GM18508 (cell line): ENCODE results near the gene STK39.

Source experiments
- ATAC-seq: cut with Tn5 transposase; IDR thresholded peaks from one replicate; pipeline ENCODE4 v1.9.1; 2021; ENCODE audit warnings: moderate number of reproducible peaks; ENCODE audit not compliant: insufficient read depth, unreplicated experiment

The STK39 gene

DNA sequence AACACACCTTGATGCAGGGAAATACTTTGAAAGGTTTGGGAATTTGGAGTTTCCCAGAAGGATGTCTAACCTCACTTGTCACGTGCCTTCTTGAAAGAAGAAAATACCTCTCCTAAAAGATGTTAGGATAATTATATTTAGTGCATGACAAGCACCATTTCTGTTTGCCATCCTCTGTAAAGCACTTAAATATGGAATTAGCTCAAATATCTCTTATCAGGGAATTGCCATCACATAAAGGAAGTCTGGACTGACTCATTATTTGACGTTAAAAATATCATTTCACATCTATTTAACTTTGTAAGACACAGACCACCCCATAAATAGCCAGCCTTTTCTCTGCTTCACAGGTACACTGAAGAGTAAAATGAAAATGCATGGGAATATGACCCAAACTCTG is 140.1 kb downstream of the STK39 start:
- no peak for ATAC-seq

DNA sequence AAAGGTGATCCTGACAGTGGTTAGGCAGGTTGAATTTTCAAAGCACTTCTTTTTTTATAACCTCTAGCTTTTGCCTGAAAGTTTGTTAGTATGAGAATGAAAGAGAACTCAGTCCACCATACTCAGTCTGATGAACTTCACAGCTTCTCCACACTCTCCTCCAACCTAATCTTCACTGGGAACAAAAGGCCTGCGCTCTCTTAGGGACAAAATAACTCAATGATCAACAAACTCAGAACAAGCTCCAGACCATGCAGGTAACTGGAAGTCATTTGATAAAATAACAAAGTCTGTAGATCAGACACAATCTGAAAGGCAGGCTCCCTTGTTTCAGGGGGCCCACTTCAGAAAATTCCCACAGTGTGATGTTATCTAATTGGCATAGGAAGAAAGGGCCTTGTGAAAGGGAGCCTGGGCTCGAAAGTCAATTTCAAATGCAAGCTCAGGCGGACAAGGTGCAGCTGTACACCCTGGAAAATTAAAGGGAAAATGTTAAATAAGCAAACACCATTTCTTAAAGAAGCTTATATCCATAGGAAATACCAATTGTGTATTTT is 142.2 kb downstream of the STK39 start:
- no peak for ATAC-seq

DNA sequence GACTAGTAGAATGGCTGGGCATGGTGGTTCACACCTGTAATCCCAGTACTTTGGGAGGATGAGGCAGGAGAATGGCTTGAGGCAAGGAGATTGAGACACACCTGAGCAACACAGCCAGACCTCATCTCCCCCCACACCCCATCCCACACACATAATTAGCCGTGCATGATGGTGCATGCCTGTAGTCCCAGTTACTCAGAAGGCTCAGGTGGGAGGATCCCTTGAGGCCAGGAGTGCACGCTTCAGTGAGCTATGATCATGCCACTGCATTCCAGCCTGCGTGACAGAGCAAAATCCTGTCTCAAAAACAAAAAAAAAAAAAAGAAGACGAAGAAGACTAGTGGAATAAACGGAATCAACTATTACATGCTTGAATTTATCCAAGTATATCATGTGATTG is 150.0 kb downstream of the STK39 start:
- ATAC-seq, result no peak

DNA sequence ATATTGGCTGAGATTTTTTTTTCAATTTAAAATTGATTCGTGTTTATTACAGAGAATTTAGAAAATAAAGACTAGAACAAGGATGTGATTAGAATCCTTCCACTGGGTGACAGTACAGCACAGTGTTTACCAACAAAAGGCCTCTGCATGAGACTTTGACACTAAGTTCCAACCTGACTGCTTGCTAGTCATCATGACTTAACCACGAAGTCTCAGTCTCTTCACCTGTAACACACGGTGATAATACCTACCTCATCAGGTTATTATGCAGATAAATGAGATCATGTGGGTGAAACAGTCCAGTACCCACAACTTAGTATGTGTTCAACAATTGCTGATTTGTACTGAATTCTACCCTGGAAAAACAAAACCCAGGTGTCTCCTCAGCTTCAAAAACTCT is 151.2 kb downstream of the STK39 start:
- no peak for ATAC-seq

DNA sequence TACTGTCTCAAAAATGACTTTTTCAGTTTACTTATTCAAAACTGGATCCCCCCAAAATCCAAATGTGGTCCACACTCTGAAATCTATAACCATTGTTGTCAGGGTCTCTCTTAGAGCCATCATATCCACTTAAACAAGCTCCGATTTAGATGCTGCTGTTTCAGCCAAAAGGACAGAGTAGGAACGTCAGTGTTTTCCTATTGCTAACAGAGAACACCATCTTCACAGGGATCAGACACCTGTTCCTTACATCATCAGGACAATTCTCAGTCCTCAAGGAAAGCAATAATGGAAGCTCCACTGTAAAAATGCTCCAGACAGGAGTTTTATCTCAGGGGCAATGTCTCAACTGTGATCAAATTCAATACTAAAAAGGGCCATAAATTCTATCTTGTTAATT is 155.4 kb downstream of the STK39 start:
- no peak for ATAC-seq

DNA sequence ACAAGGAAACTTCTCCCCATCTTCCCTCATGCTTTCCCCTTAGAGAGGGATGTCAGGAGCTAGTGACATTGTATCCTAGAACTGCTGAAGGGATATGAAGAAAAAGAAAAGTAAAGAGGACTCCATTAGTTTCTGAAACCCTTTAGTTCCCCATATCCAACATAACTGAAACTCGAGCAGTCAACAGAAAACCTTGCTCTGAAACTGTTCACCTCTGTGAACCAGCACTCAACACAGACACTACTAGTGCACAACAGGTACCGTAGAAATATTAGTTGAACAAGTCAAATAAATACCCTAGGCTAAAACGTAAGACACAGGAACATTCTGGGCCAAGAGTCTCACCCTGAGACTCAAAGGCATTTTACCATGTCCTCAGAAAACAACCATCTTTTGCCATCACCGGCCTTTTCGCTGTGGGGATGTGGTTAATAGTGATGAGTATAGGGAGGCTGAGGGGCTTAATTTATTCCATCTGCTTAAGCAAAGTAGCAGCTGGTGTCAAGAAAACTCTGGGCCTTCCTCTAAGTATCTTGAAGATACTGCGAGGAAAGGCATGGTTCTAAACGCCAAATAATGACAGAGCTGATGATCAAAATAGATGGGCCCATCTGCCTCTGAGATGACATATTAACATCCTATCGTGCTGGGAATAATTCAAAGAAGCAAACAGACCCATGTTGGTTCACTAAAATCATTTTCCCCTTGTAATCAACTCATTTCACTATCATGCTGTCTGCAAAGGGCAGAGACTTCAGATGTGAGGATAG is 156.8 kb downstream of the STK39 start:
- peak; percentile 88 for ATAC-seq

DNA sequence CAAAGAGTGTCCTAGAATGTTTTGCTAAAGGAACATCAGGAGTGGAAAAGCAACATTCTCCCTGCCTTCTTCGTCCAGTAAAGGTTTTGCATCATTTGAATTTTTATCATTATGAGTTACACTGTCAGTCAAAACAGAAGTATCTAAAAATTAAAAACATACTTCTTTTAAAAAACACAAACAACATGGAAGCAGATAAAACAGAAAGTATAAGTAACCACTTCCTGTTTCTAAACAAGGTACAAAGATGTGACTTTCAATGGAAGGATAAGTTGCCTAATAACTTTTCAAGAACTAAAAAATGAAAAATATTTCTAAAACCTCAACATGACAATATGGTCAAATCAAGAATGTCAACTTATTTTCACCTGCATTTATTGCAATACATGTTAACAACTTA is 158.2 kb downstream of the STK39 start:
- no peak for ATAC-seq

DNA sequence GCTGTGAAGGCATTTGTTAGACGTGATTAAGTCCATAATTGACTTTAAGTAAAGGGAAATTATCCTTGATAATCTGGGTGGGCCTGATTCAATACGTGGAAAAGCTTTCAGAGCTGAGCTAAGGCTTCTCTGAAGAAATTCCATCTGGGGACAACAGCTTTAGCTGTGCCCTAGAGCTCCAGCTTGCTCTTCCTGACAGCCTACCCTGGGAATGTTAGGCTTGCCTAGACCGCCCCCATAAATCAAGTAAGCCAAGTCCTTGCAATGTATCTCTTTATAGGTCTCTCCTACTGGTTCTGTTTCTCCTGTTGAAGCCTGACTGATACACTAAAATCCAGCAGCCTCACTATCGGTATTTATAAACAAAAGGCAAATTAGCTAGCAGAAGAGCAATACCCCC is 160.0 kb downstream of the STK39 start:
- no peak for ATAC-seq

DNA sequence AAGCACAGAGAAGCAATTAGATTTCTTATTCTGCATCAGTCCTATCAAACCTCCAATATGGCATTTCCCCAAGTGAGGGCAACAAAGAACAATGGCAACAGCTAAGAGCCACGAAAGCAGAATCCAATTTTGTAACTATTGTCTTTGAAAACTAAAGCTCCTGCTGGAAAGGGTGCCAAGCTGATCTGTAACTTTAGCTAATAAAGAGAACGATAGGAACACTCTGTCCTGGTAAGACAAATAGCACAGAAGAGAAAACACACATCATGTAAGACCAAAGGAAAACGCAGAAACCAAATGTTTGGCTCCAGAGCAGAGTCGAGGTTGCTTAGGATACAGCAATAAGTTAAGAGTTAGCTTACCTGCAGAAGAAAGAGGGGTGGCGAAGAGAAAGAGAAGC is 160.5 kb downstream of the STK39 start:
- ATAC-seq, result no peak

DNA sequence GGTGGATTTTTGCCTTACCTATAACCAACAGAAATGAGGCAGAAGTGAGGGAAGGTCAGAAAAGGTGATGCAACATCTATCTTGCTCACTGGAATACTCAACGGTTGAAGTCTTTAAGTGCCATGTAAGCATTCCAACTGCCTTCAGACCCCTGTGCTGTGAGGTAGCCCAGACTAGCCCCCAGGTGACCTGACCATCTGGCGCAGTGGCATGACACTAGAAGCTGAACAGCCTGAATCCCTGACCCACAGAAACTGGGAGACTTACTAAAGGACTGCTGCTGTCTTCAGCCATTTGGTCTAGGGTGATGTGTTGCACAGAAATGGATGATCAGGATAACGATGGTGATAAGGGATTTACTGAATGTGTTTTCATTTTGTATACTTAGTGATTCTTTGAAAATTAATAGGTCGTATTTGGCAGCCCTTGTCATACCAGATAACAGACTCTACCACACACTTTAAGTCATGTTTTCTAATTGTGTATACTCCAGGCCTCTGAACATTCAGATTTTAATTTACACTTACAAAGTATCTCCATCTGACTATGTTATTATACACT is 161.5 kb downstream of the STK39 start:
- ATAC-seq, result no peak

DNA sequence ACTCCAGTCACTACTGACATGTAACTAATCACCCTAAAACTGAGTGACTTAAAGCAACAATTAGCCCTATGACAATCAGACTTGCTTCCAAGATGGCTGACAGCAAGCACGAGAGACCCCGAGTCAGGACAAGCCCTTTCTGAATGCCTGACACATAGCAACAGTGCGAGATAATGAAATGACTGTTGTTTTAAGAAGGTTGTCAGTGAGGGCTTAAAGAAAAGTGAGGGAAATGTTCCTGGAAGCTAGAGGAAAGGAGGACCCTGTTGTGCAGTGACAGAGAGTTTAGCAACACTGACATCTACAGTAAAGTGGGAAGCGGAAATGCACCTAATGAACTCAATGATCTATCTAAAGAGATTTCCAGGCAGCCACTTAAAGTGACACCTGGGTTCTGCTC is 163.1 kb downstream of the STK39 start:
- ATAC-seq, result no peak

DNA sequence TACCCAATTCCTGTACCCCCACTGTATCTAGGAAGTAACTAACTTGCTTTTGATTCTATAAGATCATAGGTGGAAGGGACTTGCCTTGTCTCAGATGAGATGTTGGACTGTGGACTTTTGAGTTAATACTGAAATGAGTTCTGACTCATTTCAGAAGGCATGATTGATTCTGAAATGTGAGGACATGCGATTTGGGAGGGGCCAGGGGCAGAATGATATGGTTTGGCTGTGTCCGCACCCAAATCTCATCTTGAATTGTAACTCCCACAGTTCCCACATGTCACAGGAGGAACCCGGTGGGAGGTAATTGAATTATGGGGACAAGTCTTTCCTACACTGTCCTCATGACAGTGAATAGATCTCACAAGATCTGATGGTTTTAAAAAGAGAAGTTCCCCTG is 165.9 kb downstream of the STK39 start:
- ATAC-seq, result peak; percentile 84

DNA sequence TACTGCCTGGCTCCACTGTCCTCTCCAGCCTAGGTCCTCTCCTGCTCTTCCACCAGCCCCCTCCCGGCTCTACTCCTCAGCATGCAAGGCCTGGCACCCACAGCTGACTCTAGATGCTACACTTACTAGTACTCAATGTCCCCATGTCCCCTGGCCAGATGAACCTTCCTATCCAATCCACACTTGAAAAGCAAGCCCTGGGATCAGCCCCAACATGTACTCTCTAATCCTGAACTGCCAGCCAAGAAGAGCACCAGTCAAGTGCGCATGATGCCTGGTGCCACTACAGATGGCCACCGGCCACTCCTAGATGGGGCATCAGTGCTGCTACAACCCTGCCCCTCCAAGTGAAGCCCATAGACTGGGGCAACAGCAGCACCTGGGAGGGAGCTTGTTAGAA is 168.2 kb downstream of the STK39 start:
- ATAC-seq, result no peak

DNA sequence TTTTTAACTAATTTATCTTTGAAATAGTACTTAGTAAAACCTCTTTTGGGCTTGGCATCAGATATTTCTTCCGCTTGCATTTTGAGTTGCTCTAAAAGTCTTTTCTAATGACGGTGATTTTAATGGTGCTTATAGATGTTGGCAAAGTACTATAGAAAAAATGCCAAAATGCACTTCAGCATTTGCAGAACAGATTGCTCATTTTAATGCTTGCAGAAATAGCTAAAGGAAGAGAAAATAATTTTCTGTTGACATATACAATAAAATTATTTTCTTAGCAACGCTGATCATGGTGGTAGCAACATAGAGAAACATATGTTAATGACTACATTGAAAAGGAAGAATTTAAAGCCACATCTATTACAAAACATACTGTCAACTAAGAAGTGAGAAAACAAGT is 170.7 kb downstream of the STK39 start:
- no peak for ATAC-seq

DNA sequence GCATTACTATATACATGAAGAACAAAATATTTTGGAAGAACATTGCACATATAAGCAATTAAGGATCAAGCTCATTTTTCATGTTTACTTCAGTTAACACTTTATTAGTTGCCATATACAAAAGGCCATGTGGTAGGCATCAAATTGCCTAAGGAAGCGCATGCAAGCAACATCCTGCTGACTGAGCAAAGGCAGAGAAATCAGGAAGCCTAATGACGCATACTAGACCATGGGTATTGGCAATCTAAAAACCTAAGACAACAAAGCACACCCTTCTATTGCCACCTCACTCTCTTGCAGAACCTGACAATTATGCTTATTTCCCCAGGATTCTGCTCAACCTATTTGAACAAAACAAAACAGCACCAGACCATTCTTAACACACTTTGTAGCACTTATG is 171.9 kb downstream of the STK39 start:
- no peak for ATAC-seq

DNA sequence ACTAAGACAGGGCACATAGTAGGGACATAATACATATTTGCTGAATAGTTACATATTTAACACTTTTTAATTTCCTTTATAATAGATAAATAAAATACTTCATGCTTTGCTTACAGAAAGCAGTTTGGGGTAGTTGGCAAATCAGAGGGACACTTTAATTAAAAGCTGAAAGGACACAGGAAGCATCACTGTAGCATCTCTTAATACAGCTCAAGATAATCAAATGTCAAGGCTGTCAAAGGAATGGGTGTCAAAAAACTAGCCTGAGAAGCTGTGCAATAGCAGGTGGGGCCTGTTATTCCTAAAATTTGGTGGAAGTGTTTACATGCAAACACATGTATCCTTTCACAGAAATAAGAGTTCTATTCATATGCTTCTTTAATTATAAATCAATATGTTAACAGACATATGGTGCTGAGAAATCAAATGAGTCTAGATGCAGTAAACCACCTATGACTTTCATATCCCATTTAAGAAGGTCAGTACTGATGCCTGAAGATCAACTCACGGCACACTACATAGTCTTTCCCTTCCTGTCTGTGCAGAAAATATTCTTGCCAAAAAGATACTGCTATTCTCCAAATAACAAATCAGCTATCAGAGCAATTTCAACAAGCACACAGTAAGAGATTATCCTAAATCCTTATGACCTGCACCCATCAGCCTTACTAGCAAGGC is 174.6 kb downstream of the STK39 start:
- ATAC-seq, result no peak

DNA sequence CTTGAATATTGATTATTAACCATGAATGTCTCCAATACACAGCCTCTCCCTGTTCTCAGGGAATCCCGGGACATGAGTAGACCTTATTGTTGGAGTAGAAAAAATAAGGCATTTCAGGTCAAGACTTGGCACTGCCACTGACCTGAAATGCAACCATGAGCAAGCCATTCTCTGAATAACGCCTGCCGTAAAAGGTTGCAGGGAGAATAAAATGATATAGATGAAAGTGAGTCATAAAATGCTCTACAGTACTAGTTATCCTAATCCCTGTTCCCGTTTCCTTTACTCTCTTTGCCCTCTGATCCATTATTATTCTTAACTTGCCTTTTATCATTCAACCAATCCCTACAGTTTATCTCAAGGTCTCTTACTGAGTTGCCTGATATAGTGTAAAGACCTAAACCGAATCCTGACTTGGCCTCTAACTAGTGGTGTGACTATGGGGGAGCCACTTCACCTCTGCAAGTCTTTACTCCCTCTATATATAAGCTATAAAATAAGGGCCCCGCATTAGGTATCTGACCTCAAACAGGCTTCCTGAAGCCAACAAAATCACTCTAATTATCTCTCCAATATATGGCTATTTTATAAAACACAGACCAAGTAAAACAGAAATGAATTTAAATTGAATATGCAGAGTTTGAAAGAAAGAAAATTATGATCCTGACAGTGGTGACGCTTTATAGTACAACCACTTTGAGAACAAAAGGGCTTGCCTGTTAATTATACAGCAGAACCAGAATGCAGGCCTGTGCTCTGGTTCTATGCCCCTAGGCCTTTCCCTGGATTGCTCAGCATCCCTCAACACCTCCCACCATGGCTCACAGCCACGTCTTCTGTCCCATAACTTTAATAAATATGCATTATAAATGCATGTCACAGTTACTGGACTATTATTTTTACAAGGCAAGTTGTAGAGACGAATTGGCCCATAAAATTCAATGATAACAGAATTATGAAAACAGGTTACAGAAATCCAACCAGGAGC is 183.1 kb downstream of the STK39 start:
- no peak for ATAC-seq

DNA sequence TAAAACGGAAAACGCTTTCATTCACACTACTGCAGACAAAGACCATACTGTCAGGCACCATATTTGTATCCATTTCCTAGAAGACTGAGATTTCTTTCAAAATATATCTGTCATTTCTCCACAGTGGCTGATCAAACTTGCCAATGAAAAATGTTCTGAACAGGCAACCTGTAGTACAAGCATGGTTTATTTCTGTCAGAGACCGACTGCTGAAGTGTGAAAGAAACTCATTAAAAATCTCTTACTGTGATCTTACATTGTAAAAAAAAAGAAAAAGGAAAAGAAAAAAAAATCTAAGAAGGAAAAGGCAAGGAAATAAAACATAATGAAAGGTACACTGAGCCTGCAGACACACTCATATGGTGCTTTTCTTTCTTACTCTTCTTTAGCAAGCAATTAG is 184.5 kb downstream of the STK39 start:
- ATAC-seq, result no peak

DNA sequence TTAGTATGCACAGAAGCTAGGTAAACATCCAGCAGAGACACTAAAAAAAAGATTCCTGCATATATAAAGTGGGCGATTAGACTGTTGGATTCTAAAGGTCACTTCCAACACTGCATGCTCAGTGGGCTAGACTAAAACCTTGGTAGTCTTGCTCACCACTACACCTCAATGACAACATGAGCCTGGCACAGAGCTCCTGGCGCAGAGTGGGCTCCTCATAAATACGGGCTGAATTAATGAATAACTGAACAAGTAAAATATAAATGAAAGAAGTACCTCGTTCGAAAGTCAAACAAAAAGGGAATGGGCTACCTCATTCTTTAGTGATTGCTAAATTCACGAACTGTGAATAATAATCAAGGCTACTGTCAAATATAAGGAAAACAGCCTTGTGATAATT is 185.3 kb downstream of the STK39 start:
- no peak for ATAC-seq

DNA sequence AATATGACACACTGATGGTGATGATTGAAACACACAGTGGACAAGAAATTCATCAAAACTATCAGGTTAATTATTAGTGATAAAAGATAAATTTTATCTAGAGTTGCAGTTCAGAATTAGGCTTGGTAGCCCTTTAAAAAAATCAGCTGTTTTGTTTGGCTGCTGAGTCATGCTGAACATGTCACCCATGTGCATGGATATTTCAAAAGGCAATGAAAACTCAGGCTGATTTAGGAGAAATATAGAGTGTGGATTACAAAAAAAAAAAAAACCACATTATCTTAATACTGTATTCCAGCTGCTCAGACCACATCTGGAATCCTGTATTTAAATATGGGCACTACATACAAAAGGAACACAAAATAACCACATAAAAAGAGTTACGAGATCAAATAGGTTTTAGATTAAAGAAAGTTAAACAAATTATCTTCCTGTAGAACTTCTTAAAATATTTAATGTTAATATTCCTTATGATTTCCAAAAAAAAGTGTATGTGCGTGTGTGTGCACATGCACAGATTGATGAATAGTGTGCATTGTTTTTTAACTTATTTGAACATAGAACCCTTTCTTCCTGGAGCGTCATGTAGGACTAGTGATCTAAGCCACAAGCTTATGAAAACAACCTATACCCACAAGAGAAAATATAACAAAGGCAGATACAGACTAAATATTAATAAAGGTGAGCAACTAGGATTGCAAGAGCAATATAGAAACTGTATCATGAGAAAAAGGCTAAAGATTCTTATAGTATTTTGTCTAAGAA is 186.2 kb downstream of the STK39 start:
- ATAC-seq, result no peak
